DOHH2 (cell line): ENCODE data around the gene WFS1.

ENCODE experiments used
- H3F3A ChIP-seq: fragments of 200-600 bp; sonication (generic), shearing (Covaris generic); 2 replicates; pipeline ENCODE4 v1.6.0; 2016; ENCODE audit warnings: antibody characterized with exemption, mild to moderate bottlenecking; ENCODE audit not compliant: control insufficient read depth, insufficient read depth
- H3K27ac ChIP-seq: fragments of 200-600 bp; sonication (generic); 2 replicates; pipeline ENCODE4 v1.5.1; 2014; ENCODE audit warnings: low read depth, mild to moderate bottlenecking, low read length, moderate library complexity
- H3K27me3 ChIP-seq: fragments of 200-600 bp; sonication (generic); 2 replicates; pipeline ENCODE4 v1.6.1; 2014; ENCODE audit warnings: mild to moderate bottlenecking, low read length, mixed read lengths; ENCODE audit not compliant: control insufficient read depth
- H3K36me3 ChIP-seq: fragments of 200-600 bp; sonication (generic); 2 replicates; pipeline ENCODE4 v1.6.1; 2014; ENCODE audit warnings: mild to moderate bottlenecking, low read length, moderate library complexity, mixed read lengths; ENCODE audit not compliant: control insufficient read depth
- H3K4me1 ChIP-seq: fragments of 200-600 bp; sonication (generic); 2 replicates; pipeline ENCODE4 v1.6.1; 2014; ENCODE audit warnings: mild to moderate bottlenecking, low read length, mixed read lengths; ENCODE audit not compliant: control insufficient read depth
- H3K4me2 ChIP-seq: fragments of 200-600 bp; sonication (generic); 2 replicates; pipeline ENCODE4 v1.6.0; 2014; ENCODE audit warnings: mild to moderate bottlenecking, low read length, moderate library complexity
- H3K4me3 ChIP-seq: fragments of 200-600 bp; sonication (generic); 2 replicates; pipeline ENCODE4 v1.5.1; 2014; ENCODE audit warnings: mild to moderate bottlenecking, low read length, mixed read lengths
- H3K79me2 ChIP-seq: fragments of 200-600 bp; sonication (generic); 2 replicates; pipeline ENCODE4 v1.6.1; 2014; ENCODE audit warnings: mild to moderate bottlenecking, low read length, mixed read lengths; ENCODE audit not compliant: control insufficient read depth
- H3K9me2 ChIP-seq: fragments of 200-600 bp; sonication (generic); replicated peaks from 2 replicates; pipeline ENCODE4 v1.6.1; 2014; ENCODE audit warnings: mild to moderate bottlenecking, low read length, mixed read lengths; ENCODE audit not compliant: control insufficient read depth
- H3K9me3 ChIP-seq: fragments of 200-600 bp; sonication (generic); 2 replicates; pipeline ENCODE4 v1.6.1; 2014; ENCODE audit warnings: antibody characterized with exemption, low read length, mixed read lengths; ENCODE audit not compliant: control insufficient read depth, insufficient read depth
- H4K20me1 ChIP-seq: fragments of 200-600 bp; sonication (generic); 2 replicates; pipeline ENCODE4 v1.6.0; 2014; ENCODE audit warnings: low read depth, mild to moderate bottlenecking, antibody characterized with exemption, low read length, moderate library complexity; ENCODE audit not compliant: control insufficient read depth, insufficient read depth
- EZH2phosphoT487 ChIP-seq: fragments of 200-600 bp; sonication (generic); IDR thresholded peaks from 2 replicates; pipeline ENCODE4 v1.6.1; 2017; ENCODE audit warnings: borderline replicate concordance, mild to moderate bottlenecking, antibody characterized with exemption, low read length, moderate library complexity, mixed read lengths
- TF ChIP-seq, protein P1 (sequence below): fragments of 200-600 bp; sonication (generic); IDR thresholded peaks from one replicate; pipeline ENCODE4 v1.5.1; 2014; ENCODE audit warnings: antibody characterized with exemption, mild to moderate bottlenecking, low read depth, low read length; ENCODE audit not compliant: poor library complexity, severe bottlenecking

Gene WFS1

DNA sequence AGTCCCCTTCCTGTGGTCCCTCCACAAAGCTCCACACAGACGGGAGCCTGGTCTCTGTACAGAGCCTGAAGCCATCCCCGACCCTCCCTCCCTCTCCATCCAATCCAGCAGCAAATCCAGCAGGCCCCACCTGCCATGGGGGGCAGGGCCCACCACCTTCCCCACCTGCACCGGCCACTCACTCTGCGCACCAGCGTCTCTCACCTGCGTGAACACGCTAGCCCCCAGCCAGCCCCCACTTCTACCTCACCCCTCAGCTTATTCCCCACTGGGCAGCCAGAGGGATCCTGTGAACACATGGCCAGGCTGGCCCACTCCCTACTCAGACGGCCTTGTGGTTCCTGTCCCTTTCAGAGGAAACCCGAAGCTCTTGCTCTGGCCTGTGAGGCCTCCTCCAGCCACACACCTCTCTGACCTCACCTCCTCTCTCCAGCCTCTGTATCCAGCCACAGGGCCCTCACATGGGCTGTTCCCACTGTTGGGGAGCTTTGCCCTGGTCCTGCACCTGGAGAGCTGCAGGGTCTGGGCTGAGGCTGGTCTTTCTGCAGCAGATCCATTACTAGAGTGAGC is 70.9 kb downstream of the WFS1 start:
- Histone ChIP-seq H3K4me2 (no peak overlapping the region), H3K9me2 (no peaks in the 10 kb centered on the region)
- no peak for TF ChIP-seq EZH2phosphoT487
- TF ChIP-seq, protein P1, sequence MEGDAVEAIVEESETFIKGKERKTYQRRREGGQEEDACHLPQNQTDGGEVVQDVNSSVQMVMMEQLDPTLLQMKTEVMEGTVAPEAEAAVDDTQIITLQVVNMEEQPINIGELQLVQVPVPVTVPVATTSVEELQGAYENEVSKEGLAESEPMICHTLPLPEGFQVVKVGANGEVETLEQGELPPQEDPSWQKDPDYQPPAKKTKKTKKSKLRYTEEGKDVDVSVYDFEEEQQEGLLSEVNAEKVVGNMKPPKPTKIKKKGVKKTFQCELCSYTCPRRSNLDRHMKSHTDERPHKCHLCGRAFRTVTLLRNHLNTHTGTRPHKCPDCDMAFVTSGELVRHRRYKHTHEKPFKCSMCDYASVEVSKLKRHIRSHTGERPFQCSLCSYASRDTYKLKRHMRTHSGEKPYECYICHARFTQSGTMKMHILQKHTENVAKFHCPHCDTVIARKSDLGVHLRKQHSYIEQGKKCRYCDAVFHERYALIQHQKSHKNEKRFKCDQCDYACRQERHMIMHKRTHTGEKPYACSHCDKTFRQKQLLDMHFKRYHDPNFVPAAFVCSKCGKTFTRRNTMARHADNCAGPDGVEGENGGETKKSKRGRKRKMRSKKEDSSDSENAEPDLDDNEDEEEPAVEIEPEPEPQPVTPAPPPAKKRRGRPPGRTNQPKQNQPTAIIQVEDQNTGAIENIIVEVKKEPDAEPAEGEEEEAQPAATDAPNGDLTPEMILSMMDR, result no peak

DNA sequence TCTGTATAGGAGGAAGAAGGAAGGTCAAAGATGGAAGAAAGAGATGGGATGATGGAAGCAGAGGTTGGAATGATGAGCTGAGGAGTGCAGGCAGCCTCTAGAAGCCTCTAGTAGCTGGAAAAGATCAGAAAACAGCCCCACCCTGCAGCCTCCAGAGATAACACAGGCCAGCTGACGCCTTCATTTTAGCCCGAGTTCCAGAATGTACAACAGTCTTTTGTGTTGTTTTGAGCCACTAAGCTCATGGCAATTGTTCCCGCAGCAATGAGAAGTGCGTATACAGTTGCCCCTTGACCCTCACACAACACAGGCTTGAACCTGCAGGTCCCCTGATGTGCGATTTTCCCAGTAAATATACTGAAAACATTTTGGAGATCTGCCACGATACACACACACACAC is 72.0 kb downstream of the WFS1 start:
- H3K79me2 ChIP-seq, result no peaks in the 10 kb centered on the region
- no peak overlapping the region for H3K4me3 ChIP-seq
- no peaks in the 10 kb centered on the region for H3K9me3 ChIP-seq
- no peaks in the 10 kb centered on the region for H3K9me2 ChIP-seq
- no peaks in the 10 kb centered on the region for H3K27me3 ChIP-seq
- H3F3A ChIP-seq, result no peaks in the 10 kb centered on the region
- H3K27ac ChIP-seq, result no peak overlapping the region
- H3K36me3 ChIP-seq, result no peaks in the 10 kb centered on the region
- H3K4me1 ChIP-seq, result peaks cover 6% of the 10 kb centered on the region; the same call in 1 of the 2 replicates
- no peaks in the 10 kb centered on the region for H4K20me1 ChIP-seq
- H3K4me2 ChIP-seq, result no peak overlapping the region
- no peak for TF ChIP-seq EZH2phosphoT487
- TF ChIP-seq, protein P1, result no peak

More for the DNA sequence above, 70.9 kb downstream of the WFS1 start:
- Histone ChIP-seq H3K4me3 (no peak overlapping the region), H3K79me2 (no peaks in the 10 kb centered on the region), H3K4me1 (peaks cover 6% of the 10 kb centered on the region; the same call in 1 of the 2 replicates), H3F3A (no peaks in the 10 kb centered on the region), H3K9me3 (no peaks in the 10 kb centered on the region), H4K20me1 (no peaks in the 10 kb centered on the region), H3K36me3 (no peaks in the 10 kb centered on the region), H3K27ac (no peak overlapping the region), H3K27me3 (no peaks in the 10 kb centered on the region)

DNA sequence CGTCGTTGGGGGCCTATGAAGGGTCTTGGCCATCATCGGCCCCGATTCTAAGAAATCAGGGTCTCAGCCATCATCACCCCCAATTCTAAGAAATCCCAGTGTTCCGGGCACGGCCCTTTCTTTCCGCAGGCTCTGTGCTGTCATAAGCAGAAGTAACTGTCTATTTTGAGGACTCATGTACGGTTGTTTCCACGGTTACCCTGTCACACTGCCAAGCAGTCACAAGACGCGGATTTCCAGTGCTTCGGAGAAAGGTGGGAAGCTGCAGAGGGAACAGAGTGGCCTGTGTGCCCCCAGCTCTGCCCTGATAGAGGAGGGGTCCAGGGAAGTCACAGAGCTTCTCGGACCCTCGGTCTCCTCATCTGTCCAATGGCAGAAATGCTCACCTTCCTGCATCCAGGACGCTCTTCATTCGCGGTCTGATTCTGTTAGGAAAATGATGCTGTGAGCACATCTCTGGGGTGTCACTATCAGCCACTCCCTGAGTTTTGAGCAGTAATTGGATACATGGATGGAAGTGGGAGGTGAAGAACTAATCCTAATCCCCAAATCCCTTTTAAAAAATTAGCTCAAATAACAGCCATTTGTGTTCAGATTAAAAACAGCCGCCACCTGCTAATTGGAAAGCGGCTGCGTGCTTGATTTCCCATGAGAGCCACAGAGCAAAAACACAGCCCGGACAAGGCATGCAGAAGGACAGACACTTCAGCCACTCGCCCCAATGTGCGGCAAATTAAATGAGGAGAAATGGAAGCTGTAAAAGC is 73.1 kb downstream of the WFS1 start:
- TF ChIP-seq, protein P1, result no peak
- no peak for TF ChIP-seq EZH2phosphoT487
- H3K4me3 ChIP-seq, result no peak overlapping the region
- no peaks in the 10 kb centered on the region for H3K9me3 ChIP-seq
- no peak overlapping the region for H3K27ac ChIP-seq
- peaks cover 6% of the 10 kb centered on the region; the same call in 1 of the 2 replicates for H3K4me1 ChIP-seq
- no peaks in the 10 kb centered on the region for H3K79me2 ChIP-seq
- no peaks in the 10 kb centered on the region for H3F3A ChIP-seq
- no peaks in the 10 kb centered on the region for H3K27me3 ChIP-seq
- no peak overlapping the region for H3K4me2 ChIP-seq
- H3K9me2 ChIP-seq, result no peaks in the 10 kb centered on the region
- no peaks in the 10 kb centered on the region for H4K20me1 ChIP-seq
- H3K36me3 ChIP-seq, result no peaks in the 10 kb centered on the region
